Naive thymus-derived CD8-positive, alpha-beta T cell (primary cell): ENCODE measurements around the gene SDCBP2. TPM values are rescaled to one million over a fixed set of nuclear protein-coding genes. Genes with fewer than 3 reads are reported as not detected.
"Not testable (repeated sequence)": the region's sequence is repeated elsewhere in the genome, so short reads cannot be mapped to it uniquely, and the experiment has no call there.

Source experiments
- ATAC-seq, 2 donors: fragments of 150-1000 bp; cut with Tn5 transposase in 1 of 2; sonication (Bioruptor Pico), chemical (Tn5 transposase) in 1 of 2; 1 replicate in 1 of 2; 2 replicates in 1 of 2; pipeline ENCODE4 v1.10.0; 2021; ENCODE audit warnings: mild to moderate bottlenecking in 2 of 2, moderate library complexity in 2 of 2
- POLR2A ChIA-PET: fragments of 350-600 bp; sonication (Branson Sonifier 250); formaldehyde crosslinking; loops from one replicate; lab custom pipeline; 2021; ENCODE audit warnings: antibody characterized with exemption; lab: Charles Lee
- DNase-seq, 10 donors: peaks; one replicate each; pipeline versions ENCODE4 v3.0.0 to v3.0.0-alpha.2; 2020 to 2022
- H3K27ac Mint-ChIP-seq, 10 donors: one replicate each; pipeline ENCODE4 v1.8.0; 2020 to 2022; ENCODE audit warnings: mild to moderate bottlenecking in 10 of 10, mixed read lengths in 10 of 10, moderate library complexity in 4 of 10, inconsistent platforms in 1 of 10
- H3K27me3 Mint-ChIP-seq, 5 donors: one replicate each; pipeline ENCODE4 v1.8.0; 2021 to 2022; ENCODE audit warnings: mixed read lengths in 5 of 5
- H3K36me3 Mint-ChIP-seq, 3 donors: one replicate each; pipeline ENCODE4 v1.8.0; 2020 to 2022; ENCODE audit warnings: mixed read lengths in 3 of 3, mild to moderate bottlenecking in 2 of 3, inconsistent platforms in 1 of 3
- H3K4me1 Mint-ChIP-seq, 4 donors: one replicate each; pipeline ENCODE4 v1.8.0; 2021 to 2022; ENCODE audit warnings: mixed read lengths in 4 of 4
- H3K4me3 Mint-ChIP-seq, 10 donors: one replicate each; pipeline ENCODE4 v1.8.0; 2020 to 2022; ENCODE audit warnings: mild to moderate bottlenecking in 10 of 10, mixed read lengths in 10 of 10, moderate library complexity in 6 of 10, inconsistent platforms in 1 of 10
- H3K9me3 Mint-ChIP-seq, 9 donors: one replicate each; pipeline ENCODE4 v1.8.0; 2020 to 2022; ENCODE audit warnings: mixed read lengths in 9 of 9, mild to moderate bottlenecking in 3 of 9, inconsistent platforms in 1 of 9, moderate library complexity in 1 of 9
- polyA plus RNA-seq, 3 donors: library from polyadenylated mRNA; unstranded; fragments of 300-500 nt; fragmentation: Illumina TruSeq; gene quantifications; one replicate each; pipeline ENCODE4 v1.2.3, GENCODE V29; 2021
- total RNA-seq, 8 experiments: library from RNA in 2 of 8; stranded (reverse) in 2 of 8; gene quantifications; one replicate each; pipeline ENCODE4 v1.2.3 and lab custom pipeline; 2021 to 2026

The SDCBP2 gene
- total and polyA plus RNA-seq, 5 experiments from 2014 or later = 0.81 to 3.3 (median 1.5) TPM

GRCh38 chr20:1357921-1358671, 29.2 kb upstream of the SDCBP2 start:
- peak overlapping the region in 9 of 10 donors; percentile 37 to 72 (median 58) for H3K27ac Mint-ChIP-seq
- peak overlapping the region in 9 of 10 donors; percentile 2 to 75 (median 54) for H3K4me3 Mint-ChIP-seq
- H3K9me3 Mint-ChIP-seq = peaks cover 0 to 7% (median 0%) of the 10 kb centered on the region in 9 donors
- no peaks in the 10 kb centered on the region for H3K27me3 Mint-ChIP-seq
- DNase-seq (no peak), ATAC-seq (peak; percentile 57 to 68)
- H3K4me1 Mint-ChIP-seq = peaks cover 29 to 56% (median 48%) of the 10 kb centered on the region in 4 donors
- POLR2A ChIA-PET = interaction anchor here (0.6 to 0.7 kb wide), 2 partner anchors 608 to 1668 kb away, joined by 3 to 6 read pairs; no protein-coding TSS in a partner anchor
- H3K36me3 Mint-ChIP-seq = peaks cover 14 to 80% (median 49%) of the 10 kb centered on the region in 3 donors

- Mint-ChIP-seq H3K36me3 (peaks cover 36 to 71% (median 62%) of the 10 kb centered on the region in 3 donors), H3K9me3 (peaks cover 0 to 16% (median 3%) of the 10 kb centered on the region in 9 donors), H3K4me1 (peaks cover 18 to 45% (median 36%) of the 10 kb centered on the region in 4 donors), H3K4me3 (no peak overlapping the region), H3K27me3 (no peaks in the 10 kb centered on the region), H3K27ac (peak overlapping the region in 2 of 10 donors; percentile 39 to 57)
- DNase-seq (no peak), ATAC-seq (no peak)
- POLR2A ChIA-PET = no interaction called here
Measured at GRCh38 chr20:1353956-1354355, 25.0 kb upstream of the SDCBP2 start.

- no peaks in the 10 kb centered on the region for H3K27me3 Mint-ChIP-seq
- DNase-seq (peak in 1 of 10 donors; percentile 19), ATAC-seq (peak; percentile 44 to 52)
- POLR2A ChIA-PET = interaction anchor here (0.6 kb wide), 1 partner anchor 716 kb away, joined by 4 read pairs; no protein-coding TSS in a partner anchor
- H3K4me3 Mint-ChIP-seq = peak overlapping the region in 8 of 10 donors; percentile 7 to 62 (median 44)
- H3K9me3 Mint-ChIP-seq = peaks cover 0 to 26% (median 5%) of the 10 kb centered on the region in 9 donors
- peak overlapping the region in 7 of 10 donors; percentile 5 to 70 (median 51) for H3K27ac Mint-ChIP-seq
- H3K36me3 Mint-ChIP-seq = peaks cover 11 to 34% (median 12%) of the 10 kb centered on the region in 3 donors
- peaks cover 25 to 44% (median 37%) of the 10 kb centered on the region in 4 donors for H3K4me1 Mint-ChIP-seq
Measured at GRCh38 chr20:1346315-1346969, 17.5 kb upstream of the SDCBP2 start.

GRCh38 chr20:1345756-1346093, 16.8 kb upstream of the SDCBP2 start:
- Mint-ChIP-seq H3K27ac (peak overlapping the region in 2 of 10 donors; percentile 4 to 26), H3K27me3 (no peaks in the 10 kb centered on the region), H3K4me3 (peak overlapping the region in 4 of 10 donors; percentile 4 to 62 (median 58)), H3K4me1 (peaks cover 24 to 39% (median 32%) of the 10 kb centered on the region in 4 donors), H3K9me3 (peaks cover 0 to 22% (median 5%) of the 10 kb centered on the region in 9 donors), H3K36me3 (peaks cover 4 to 28% (median 5%) of the 10 kb centered on the region in 3 donors)
- POLR2A ChIA-PET = interaction anchor here (0.6 kb wide), 1 partner anchor 716 kb away, joined by 4 read pairs; no protein-coding TSS in a partner anchor
- DNase-seq (no peak), ATAC-seq (no peak)

- Mint-ChIP-seq H3K4me3 (peak overlapping the region in 5 of 10 donors; percentile 4 to 62 (median 25)), H3K27me3 (no peaks in the 10 kb centered on the region), H3K9me3 (peaks cover 0 to 19% (median 5%) of the 10 kb centered on the region in 9 donors), H3K27ac (peak overlapping the region in 4 of 10 donors; percentile 24 to 65 (median 37)), H3K4me1 (peaks cover 20 to 36% (median 28%) of the 10 kb centered on the region in 4 donors), H3K36me3 (peaks cover 0 to 22% (median 0%) of the 10 kb centered on the region in 3 donors)
- no peak for DNase-seq
- POLR2A ChIA-PET = no interaction called here
- ATAC-seq = peak; percentile 57 to 62
Measured at GRCh38 chr20:1345030-1345755, 16.3 kb upstream of the SDCBP2 start.

- H3K27ac Mint-ChIP-seq = peak overlapping the region in 2 of 10 donors; percentile 21 to 78
- H3K9me3 Mint-ChIP-seq = peaks cover 0 to 12% (median 3%) of the 10 kb centered on the region in 9 donors
- H3K4me1 Mint-ChIP-seq = peaks cover 17 to 37% (median 27%) of the 10 kb centered on the region in 4 donors
- ATAC-seq, DNase-seq, H3K27me3 Mint-ChIP-seq, H3K4me3 Mint-ChIP-seq, POLR2A ChIA-PET: not testable (repeated sequence)
- peaks cover 0 to 13% (median 0%) of the 10 kb centered on the region in 3 donors for H3K36me3 Mint-ChIP-seq
Measured at GRCh38 chr20:1343446-1344124, 14.6 kb upstream of the SDCBP2 start.

GRCh38 chr20:1341561-1342265, 12.8 kb upstream of the SDCBP2 start:
- ATAC-seq = no peak
- no peak for DNase-seq
- no peaks in the 10 kb centered on the region for H3K36me3 Mint-ChIP-seq
- peak overlapping the region in 2 of 10 donors; percentile 24 to 40 for H3K27ac Mint-ChIP-seq
- H3K27me3 Mint-ChIP-seq = no peaks in the 10 kb centered on the region
- POLR2A ChIA-PET = no interaction called here
- H3K9me3 Mint-ChIP-seq = no peaks in the 10 kb centered on the region
- H3K4me1 Mint-ChIP-seq = peaks cover 20 to 39% (median 31%) of the 10 kb centered on the region in 4 donors
- H3K4me3 Mint-ChIP-seq = no peak overlapping the region

- DNase-seq = no peak
- peaks cover 18 to 31% (median 23%) of the 10 kb centered on the region in 4 donors for H3K4me1 Mint-ChIP-seq
- ATAC-seq = no peak
- POLR2A ChIA-PET = no interaction called here
- no peaks in the 10 kb centered on the region for H3K9me3 Mint-ChIP-seq
- no peak overlapping the region for H3K4me3 Mint-ChIP-seq
- no peaks in the 10 kb centered on the region for H3K27me3 Mint-ChIP-seq
- no peaks in the 10 kb centered on the region for H3K36me3 Mint-ChIP-seq
- peak overlapping the region in 2 of 10 donors; percentile 69 to 70 for H3K27ac Mint-ChIP-seq
Measured at GRCh38 chr20:1338801-1339200, 9.9 kb upstream of the SDCBP2 start.

GRCh38 chr20:1338096-1338495, 9.2 kb upstream of the SDCBP2 start:
- H3K36me3 Mint-ChIP-seq = peaks cover 0 to 5% (median 4%) of the 10 kb centered on the region in 3 donors
- POLR2A ChIA-PET = no interaction called here
- no peak for ATAC-seq
- no peak for DNase-seq
- peaks cover 20 to 32% (median 24%) of the 10 kb centered on the region in 4 donors for H3K4me1 Mint-ChIP-seq
- no peaks in the 10 kb centered on the region for H3K9me3 Mint-ChIP-seq
- H3K27ac Mint-ChIP-seq = peak overlapping the region in 7 of 10 donors; percentile 19 to 95 (median 69)
- no peak overlapping the region for H3K4me3 Mint-ChIP-seq
- no peaks in the 10 kb centered on the region for H3K27me3 Mint-ChIP-seq

- Mint-ChIP-seq H3K4me1 (peaks cover 21 to 34% (median 24%) of the 10 kb centered on the region in 4 donors), H3K36me3 (peaks cover 0 to 9% (median 7%) of the 10 kb centered on the region in 3 donors)
- POLR2A ChIA-PET = interaction anchor here (1.2 kb wide), 1 partner anchor 52 kb away, joined by 3 read pairs; no protein-coding TSS in a partner anchor
Measured at GRCh38 chr20:1337441-1337840, 8.5 kb upstream of the SDCBP2 start.

More at GRCh38 chr20:1337441-1337840, 8.5 kb upstream of the SDCBP2 start:
- H3K9me3 Mint-ChIP-seq = no peaks in the 10 kb centered on the region
- H3K4me3 Mint-ChIP-seq = peak overlapping the region in 3 of 10 donors; percentile 39 to 55 (median 54)
- DNase-seq (no peak), ATAC-seq (no peak)
- peak overlapping the region; percentile 27 to 95 (median 68) for H3K27ac Mint-ChIP-seq
- H3K27me3 Mint-ChIP-seq = no peaks in the 10 kb centered on the region
